ENCODE results near the gene SERPINB10. TPM values are rescaled to one million over a fixed set of nuclear protein-coding genes. Genes with fewer than 3 reads are reported as not detected.

The SERPINB10 gene
- total and polyA plus RNA-seq, 2 of the 8 experiments (the other 6 are each of a cell fraction or from before 2014, with no cell fraction given) = not detected

DNA sequence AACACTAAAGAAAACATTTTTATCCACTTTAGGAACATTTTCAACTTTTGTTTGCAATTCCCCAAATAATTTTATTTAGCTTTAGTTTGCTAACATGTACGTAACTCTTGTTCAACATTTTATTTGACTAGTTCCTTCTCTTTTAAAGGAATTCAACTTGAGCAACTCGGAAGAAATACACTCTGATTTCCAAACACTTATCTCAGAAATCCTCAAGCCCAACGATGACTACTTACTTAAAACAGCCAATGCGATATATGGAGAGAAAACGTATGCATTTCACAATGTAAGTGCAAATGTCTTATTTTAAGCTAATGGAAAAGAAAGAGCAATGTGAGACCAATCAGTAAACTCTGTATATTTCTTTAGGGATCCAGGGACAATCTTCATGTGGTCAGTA, 10.1 kb downstream of the SERPINB10 start (continued):
- TF ChIP-seq BRCA1 (IDR thresholded peaks at IDR 0.05; ENCODE audit: low read depth, low read length) (no peak), GTF2F1 (IDR thresholded peaks at IDR 0.05; ENCODE audit: borderline replicate concordance, low read depth, low read length) (no peak), EGR1 (IDR thresholded peaks at IDR 0.05; ENCODE audit: borderline replicate concordance, low read depth, low read length) (no peak)

Data from H1 (cell line).